ENCODE data around the gene SLC16A3.
"Not testable (repeated sequence)": the region's sequence is repeated elsewhere in the genome, so short reads cannot be mapped to it uniquely, and the experiment has no call there.

Gene SLC16A3

DNA sequence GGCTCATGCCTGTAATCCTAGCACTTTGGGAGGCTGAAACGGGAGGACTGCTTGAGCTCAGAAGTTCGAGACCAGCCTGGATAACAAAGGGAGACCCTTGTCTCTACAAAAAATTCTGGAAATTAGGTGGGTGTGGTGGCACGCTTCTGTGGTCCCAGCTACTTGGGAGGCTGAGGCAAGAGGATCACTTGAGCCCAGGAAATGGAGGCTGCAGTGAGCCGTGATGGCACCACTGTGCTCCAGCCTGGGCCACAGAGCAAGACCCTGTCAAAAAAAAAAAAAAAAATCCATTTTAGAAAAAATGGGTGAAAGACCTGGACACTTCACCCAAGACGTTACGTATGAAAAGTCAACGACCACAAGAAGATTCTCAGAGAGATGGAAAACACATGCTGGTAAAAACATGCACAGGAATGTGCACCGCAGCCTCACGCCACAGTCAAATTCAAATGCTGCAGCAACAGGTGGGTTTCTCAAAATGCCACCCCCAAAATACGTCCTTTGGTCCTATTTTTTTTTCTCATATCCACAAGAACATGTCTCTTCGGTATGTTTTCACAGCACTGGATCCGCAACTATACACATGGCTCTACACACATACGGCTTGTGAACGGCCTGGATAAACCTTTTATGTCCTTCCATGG, 27.5 kb downstream of the SLC16A3 start:
- Histone ChIP-seq H3K36me3 (replicated peaks; ENCODE audit: low read depth, low read length) (peaks cover 68% of the 10 kb centered on the region), H3K9me3 (ENCODE audit: insufficient read depth, low read length) (no peaks in the 10 kb centered on the region), H3K27ac (ENCODE audit: low read length) (no peak overlapping the region), H2AFZ (ENCODE audit: low read depth, low read length) (no peak overlapping the region), H3K4me2 (ENCODE audit: low read length) (no peak overlapping the region), H3K9ac (ENCODE audit: low read length) (no peak overlapping the region), H3K4me1 (ENCODE audit: low read length) (no peaks in the 10 kb centered on the region), H3K79me2 (ENCODE audit: low read length) (peaks cover 45% of the 10 kb centered on the region), H3K4me3 (ENCODE audit: low read length) (no peak overlapping the region), H3K27me3 (ENCODE audit: low read depth, low read length) (no peaks in the 10 kb centered on the region), H4K20me1 (ENCODE audit: insufficient read depth, low read length) (peaks cover 7% of the 10 kb centered on the region; the same call in 1 of the 2 replicates)
- no peak for TF ChIP-seq EZH2phosphoT487 (IDR thresholded peaks at IDR 0.05; ENCODE audit: low read depth)
- TF ChIP-seq, protein P1, sequence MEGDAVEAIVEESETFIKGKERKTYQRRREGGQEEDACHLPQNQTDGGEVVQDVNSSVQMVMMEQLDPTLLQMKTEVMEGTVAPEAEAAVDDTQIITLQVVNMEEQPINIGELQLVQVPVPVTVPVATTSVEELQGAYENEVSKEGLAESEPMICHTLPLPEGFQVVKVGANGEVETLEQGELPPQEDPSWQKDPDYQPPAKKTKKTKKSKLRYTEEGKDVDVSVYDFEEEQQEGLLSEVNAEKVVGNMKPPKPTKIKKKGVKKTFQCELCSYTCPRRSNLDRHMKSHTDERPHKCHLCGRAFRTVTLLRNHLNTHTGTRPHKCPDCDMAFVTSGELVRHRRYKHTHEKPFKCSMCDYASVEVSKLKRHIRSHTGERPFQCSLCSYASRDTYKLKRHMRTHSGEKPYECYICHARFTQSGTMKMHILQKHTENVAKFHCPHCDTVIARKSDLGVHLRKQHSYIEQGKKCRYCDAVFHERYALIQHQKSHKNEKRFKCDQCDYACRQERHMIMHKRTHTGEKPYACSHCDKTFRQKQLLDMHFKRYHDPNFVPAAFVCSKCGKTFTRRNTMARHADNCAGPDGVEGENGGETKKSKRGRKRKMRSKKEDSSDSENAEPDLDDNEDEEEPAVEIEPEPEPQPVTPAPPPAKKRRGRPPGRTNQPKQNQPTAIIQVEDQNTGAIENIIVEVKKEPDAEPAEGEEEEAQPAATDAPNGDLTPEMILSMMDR (IDR thresholded peaks at IDR 0.05; ENCODE audit: low read depth, low read length): no peak

DNA sequence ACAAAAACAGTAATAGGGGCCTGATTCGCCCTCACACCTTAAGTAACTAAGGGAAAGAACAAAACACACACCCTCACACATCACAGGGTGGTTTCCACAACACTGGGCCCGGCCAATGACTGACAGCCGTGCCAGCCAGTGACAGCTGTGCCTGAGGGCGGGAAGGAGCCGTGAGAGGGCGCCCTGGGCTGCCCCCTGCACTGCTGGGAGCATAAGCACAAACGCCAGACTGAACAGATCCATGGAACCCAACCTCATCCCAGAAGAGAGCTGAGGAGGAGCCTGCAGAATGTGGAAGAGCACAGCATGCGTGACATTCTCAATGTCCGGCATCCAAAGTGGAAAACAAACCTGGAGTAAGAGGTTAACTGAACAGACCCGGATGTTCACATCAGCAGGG, 28.6 kb downstream of the SLC16A3 start:
- Histone ChIP-seq H3K4me2 (ENCODE audit: low read length) (no peak overlapping the region), H3K27me3 (ENCODE audit: low read depth, low read length) (no peaks in the 10 kb centered on the region), H4K20me1 (ENCODE audit: insufficient read depth, low read length) (peaks cover 7% of the 10 kb centered on the region; the same call in 1 of the 2 replicates), H3K4me3 (ENCODE audit: low read length) (no peak overlapping the region), H3K4me1 (ENCODE audit: low read length) (no peaks in the 10 kb centered on the region), H3K9me3 (ENCODE audit: insufficient read depth, low read length) (no peaks in the 10 kb centered on the region), H3K9ac (ENCODE audit: low read length) (no peak overlapping the region), H3K79me2 (ENCODE audit: low read length) (peaks cover 52% of the 10 kb centered on the region), H3K27ac (ENCODE audit: low read length) (no peak overlapping the region), H3K36me3 (replicated peaks; ENCODE audit: low read depth, low read length) (peaks cover 70% of the 10 kb centered on the region), H2AFZ (ENCODE audit: low read depth, low read length) (no peak overlapping the region)
- no peak for TF ChIP-seq EZH2phosphoT487 (IDR thresholded peaks at IDR 0.05; ENCODE audit: low read depth)
- TF ChIP-seq, protein P1 (IDR thresholded peaks at IDR 0.05; ENCODE audit: low read depth, low read length): no peak

DNA sequence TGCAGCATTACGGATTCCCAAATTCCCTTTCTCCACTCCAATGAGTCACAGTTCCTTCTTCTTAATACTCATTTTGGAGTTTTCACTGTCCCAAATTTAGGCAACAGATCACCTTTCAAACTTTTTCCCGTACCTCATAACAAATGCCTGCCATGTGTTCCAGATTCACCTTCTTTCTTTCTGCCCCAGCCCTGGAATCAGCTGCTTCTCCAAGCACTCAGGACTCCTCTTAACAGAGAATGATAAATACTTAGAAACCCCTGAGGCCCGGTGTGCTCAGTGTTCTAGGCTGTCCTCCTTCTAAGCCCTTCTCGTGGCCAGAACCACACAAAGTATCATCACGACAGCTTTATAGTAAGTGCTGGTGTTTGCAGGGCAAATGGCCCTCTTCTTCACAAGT, 29.7 kb downstream of the SLC16A3 start:
- H3K4me1 ChIP-seq (ENCODE audit: low read length): no peaks in the 10 kb centered on the region

DNA sequence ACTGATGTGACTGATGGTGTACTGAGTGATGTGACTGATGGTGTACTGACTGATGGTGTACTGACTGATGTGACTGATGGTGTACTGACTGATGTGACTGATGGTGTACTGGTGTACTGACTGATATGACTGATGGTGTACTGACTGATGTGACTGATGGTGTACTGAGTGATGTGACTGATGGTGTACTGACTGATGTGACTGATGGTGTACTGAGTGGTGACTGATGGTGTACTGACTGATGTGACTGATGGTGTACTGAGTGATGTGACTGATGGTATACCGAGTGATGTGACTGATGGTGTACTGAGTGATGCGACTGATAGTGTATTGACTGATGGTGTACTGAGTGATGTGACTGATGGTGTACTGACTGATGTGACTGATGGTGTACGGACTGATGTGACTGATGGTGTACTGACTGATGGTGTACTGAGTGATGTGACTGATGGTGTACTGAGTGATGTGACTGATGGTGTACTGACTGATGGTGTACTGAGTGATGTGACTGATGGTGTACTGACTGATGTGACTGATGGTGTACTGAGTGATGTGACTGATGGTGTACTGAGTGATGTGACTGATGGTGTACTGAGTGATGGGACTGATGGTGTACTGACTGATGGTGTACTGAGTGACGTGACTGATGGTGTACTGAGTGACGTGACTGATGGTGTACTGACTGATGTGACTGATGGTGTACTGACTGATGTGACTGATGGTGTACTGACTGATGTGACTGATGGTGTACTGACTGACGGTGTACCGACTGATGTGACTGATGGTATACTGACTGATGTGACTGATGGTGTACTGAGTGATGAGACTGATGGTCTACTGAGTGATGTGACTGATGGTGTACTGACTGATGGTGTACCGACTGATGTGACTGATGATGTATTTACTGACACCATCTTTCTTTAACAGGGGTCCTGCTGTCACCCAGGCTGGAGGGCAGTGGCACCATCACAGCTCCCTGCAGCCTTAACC, 31.4 kb downstream of the SLC16A3 start:
- Histone ChIP-seq H3K36me3 (replicated peaks; ENCODE audit: low read depth, low read length) (peaks cover 74% of the 10 kb centered on the region), H3K79me2 (ENCODE audit: low read length) (peaks cover 62% of the 10 kb centered on the region)
- not testable (repeated sequence) for H3K27me3 ChIP-seq (ENCODE audit: low read depth, low read length); H3K4me3 ChIP-seq (ENCODE audit: low read length); H3K4me1 ChIP-seq (ENCODE audit: low read length); H2AFZ ChIP-seq (ENCODE audit: low read depth, low read length); H3K9ac ChIP-seq (ENCODE audit: low read length); H3K27ac ChIP-seq (ENCODE audit: low read length); H4K20me1 ChIP-seq (ENCODE audit: insufficient read depth, low read length); H3K4me2 ChIP-seq (ENCODE audit: low read length); H3K9me3 ChIP-seq (ENCODE audit: insufficient read depth, low read length)

More for the DNA sequence above, 29.7 kb downstream of the SLC16A3 start:
- H2AFZ ChIP-seq (ENCODE audit: low read depth, low read length): no peak overlapping the region
- H3K9me3 ChIP-seq (ENCODE audit: insufficient read depth, low read length): no peaks in the 10 kb centered on the region
- H3K27me3 ChIP-seq (ENCODE audit: low read depth, low read length): no peaks in the 10 kb centered on the region
- no peak overlapping the region for H3K27ac ChIP-seq (ENCODE audit: low read length)
- no peak overlapping the region for H3K9ac ChIP-seq (ENCODE audit: low read length)
- peaks cover 7% of the 10 kb centered on the region; the same call in 1 of the 2 replicates for H4K20me1 ChIP-seq (ENCODE audit: insufficient read depth, low read length)
- H3K4me2 ChIP-seq (ENCODE audit: low read length): no peak overlapping the region
- H3K79me2 ChIP-seq (ENCODE audit: low read length): peaks cover 50% of the 10 kb centered on the region
- TF ChIP-seq, protein P1 (IDR thresholded peaks at IDR 0.05; ENCODE audit: low read depth, low read length): no peak
- no peak for TF ChIP-seq EZH2phosphoT487 (IDR thresholded peaks at IDR 0.05; ENCODE audit: low read depth)
- no peak overlapping the region for H3K4me3 ChIP-seq (ENCODE audit: low read length)
- H3K36me3 ChIP-seq (replicated peaks; ENCODE audit: low read depth, low read length): peaks cover 68% of the 10 kb centered on the region

Measured in OCI-LY3 (cell line).